ENCODE data around the gene RAD9A.

RAD9A gene

GRCh38 chr11:67356864-67357561, 34.8 kb upstream of the RAD9A start:
- H3K9me3 ChIP-seq (ENCODE audit: low read length): no peaks in the 10 kb centered on the region
- peak overlapping the region; percentile 77 for H3K9ac ChIP-seq (ENCODE audit: low read length)
- peak overlapping the region; percentile 98 for H3K27ac ChIP-seq (ENCODE audit: low read depth, low read length, poor library complexity, severe bottlenecking)
- no peaks in the 10 kb centered on the region for H3K27me3 ChIP-seq (ENCODE audit: insufficient read depth, low read length)
- peak overlapping the region; percentile 91 for H3K4me2 ChIP-seq (ENCODE audit: low read length)
- H3K4me3 ChIP-seq (ENCODE audit: low read depth, low read length, poor library complexity, severe bottlenecking): peak overlapping the region; percentile 47
- no peak overlapping the region for H2AFZ ChIP-seq (ENCODE audit: low read length)
- H3K4me1 ChIP-seq (ENCODE audit: insufficient read depth, low read length, severe bottlenecking): peaks cover 42% of the 10 kb centered on the region
- H3K36me3 ChIP-seq (ENCODE audit: insufficient read depth, low read length): no peaks in the 10 kb centered on the region
- H4K20me1 ChIP-seq (ENCODE audit: insufficient read depth, low read length): no peaks in the 10 kb centered on the region
- H3K9me2 ChIP-seq (ENCODE audit: low read depth, low read length): no peaks in the 10 kb centered on the region
- H3F3A ChIP-seq (ENCODE audit: insufficient read depth, low read length): no peaks in the 10 kb centered on the region
- H3K79me2 ChIP-seq (ENCODE audit: insufficient read depth, low read length): no peaks in the 10 kb centered on the region
- peak; percentile 98 for TF ChIP-seq CTCF (IDR thresholded peaks at IDR 0.05; ENCODE audit: low read length)
- no peak for TF ChIP-seq EZH2 (IDR thresholded peaks at IDR 0.05; ENCODE audit: borderline replicate concordance, low read length)

DNA sequence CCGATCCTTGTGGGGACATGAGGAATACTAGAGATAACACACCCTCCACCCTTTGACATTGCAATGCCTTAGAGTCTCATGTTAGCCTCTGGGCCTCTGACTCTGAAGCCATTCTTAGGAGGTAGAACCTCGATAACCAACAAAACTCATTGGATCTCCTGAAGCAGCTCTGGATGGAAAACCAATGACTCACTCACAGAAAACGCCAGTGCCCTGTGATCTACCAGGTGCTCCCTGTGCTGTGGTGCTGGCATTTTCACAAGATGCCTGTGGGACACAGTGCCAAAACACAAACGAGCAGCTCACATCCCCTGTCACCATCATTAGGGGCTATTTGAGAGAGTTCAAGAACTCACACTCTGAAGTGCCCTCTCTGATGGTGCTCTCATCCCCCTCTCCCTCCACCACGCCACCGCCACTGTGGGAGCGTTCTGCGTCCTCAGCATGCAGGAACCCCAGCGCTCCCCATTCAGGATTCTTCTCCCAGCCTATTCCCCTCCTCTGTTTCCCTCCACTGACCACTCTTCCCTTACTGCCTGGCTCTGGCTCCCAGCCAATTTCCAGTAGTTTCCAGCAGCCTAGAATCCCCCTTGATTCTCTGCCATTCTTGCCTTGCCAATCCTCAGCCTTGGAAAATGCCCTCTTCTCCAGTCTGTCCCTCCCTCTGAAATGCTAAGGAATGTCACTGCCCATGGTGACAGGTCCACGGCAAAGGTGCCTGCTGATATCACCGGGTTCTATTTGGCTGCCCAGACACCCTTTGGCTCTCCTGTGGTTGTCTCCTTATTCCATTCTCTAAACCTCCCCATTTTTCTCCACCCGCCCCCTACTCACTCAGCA, 33.7 kb upstream of the RAD9A start:
- no peak overlapping the region for H3K9ac ChIP-seq (ENCODE audit: low read length)
- no peaks in the 10 kb centered on the region for H3K79me2 ChIP-seq (ENCODE audit: insufficient read depth, low read length)
- H4K20me1 ChIP-seq (ENCODE audit: insufficient read depth, low read length): no peaks in the 10 kb centered on the region
- H3K4me2 ChIP-seq (ENCODE audit: low read length): no peak overlapping the region
- H3K9me2 ChIP-seq (ENCODE audit: low read depth, low read length): no peaks in the 10 kb centered on the region
- H3K4me1 ChIP-seq (ENCODE audit: insufficient read depth, low read length, severe bottlenecking): peaks cover 39% of the 10 kb centered on the region
- peaks cover 7% of the 10 kb centered on the region; the same call in 1 of the 2 replicates for H3K27me3 ChIP-seq (ENCODE audit: insufficient read depth, low read length)
- no peak overlapping the region for H3K27ac ChIP-seq (ENCODE audit: low read depth, low read length, poor library complexity, severe bottlenecking)
- H3K36me3 ChIP-seq (ENCODE audit: insufficient read depth, low read length): no peaks in the 10 kb centered on the region
- no peaks in the 10 kb centered on the region for H3F3A ChIP-seq (ENCODE audit: insufficient read depth, low read length)
- no peak overlapping the region for H2AFZ ChIP-seq (ENCODE audit: low read length)
- no peaks in the 10 kb centered on the region for H3K9me3 ChIP-seq (ENCODE audit: low read length)
- H3K4me3 ChIP-seq (ENCODE audit: low read depth, low read length, poor library complexity, severe bottlenecking): no peak overlapping the region
- no peak for TF ChIP-seq CTCF (IDR thresholded peaks at IDR 0.05; ENCODE audit: low read length)
- TF ChIP-seq EZH2 (IDR thresholded peaks at IDR 0.05; ENCODE audit: borderline replicate concordance, low read length): no peak

DNA sequence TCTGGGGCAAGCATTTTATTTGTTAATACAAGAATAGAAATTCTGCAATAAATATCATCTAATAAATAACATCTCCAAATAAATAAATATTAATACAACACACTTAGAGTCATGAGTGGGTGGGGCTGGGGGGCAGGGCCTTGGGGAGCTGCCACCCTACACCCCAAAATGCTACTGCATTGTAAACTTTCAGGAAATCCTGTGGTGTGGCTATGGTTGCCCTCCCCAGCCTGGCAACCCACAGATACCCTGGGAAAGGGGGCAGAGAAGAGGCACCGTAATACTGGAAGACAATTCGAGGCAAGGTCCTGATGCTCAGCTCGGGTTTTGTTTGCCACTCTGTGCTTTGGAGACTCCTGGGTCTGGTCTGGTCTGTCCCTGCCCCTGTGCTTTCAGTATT, 27.6 kb upstream of the RAD9A start:
- no peaks in the 10 kb centered on the region for H3K36me3 ChIP-seq (ENCODE audit: insufficient read depth, low read length)
- peaks cover 7% of the 10 kb centered on the region; the same call in 1 of the 2 replicates for H3K27me3 ChIP-seq (ENCODE audit: insufficient read depth, low read length)
- H3K4me2 ChIP-seq (ENCODE audit: low read length): no peak overlapping the region
- no peak for TF ChIP-seq CTCF (IDR thresholded peaks at IDR 0.05; ENCODE audit: low read length)
- TF ChIP-seq EZH2 (IDR thresholded peaks at IDR 0.05; ENCODE audit: borderline replicate concordance, low read length): no peak
- no peak overlapping the region for H3K4me3 ChIP-seq (ENCODE audit: low read depth, low read length, poor library complexity, severe bottlenecking)
- H3K4me1 ChIP-seq (ENCODE audit: insufficient read depth, low read length, severe bottlenecking): peaks cover 10% of the 10 kb centered on the region
- H2AFZ ChIP-seq (ENCODE audit: low read length): no peak overlapping the region
- H3K79me2 ChIP-seq (ENCODE audit: insufficient read depth, low read length): no peaks in the 10 kb centered on the region
- H3K9me2 ChIP-seq (ENCODE audit: low read depth, low read length): no peaks in the 10 kb centered on the region
- H3K27ac ChIP-seq (ENCODE audit: low read depth, low read length, poor library complexity, severe bottlenecking): no peak overlapping the region
- no peak overlapping the region for H3K9ac ChIP-seq (ENCODE audit: low read length)
- no peaks in the 10 kb centered on the region for H4K20me1 ChIP-seq (ENCODE audit: insufficient read depth, low read length)
- no peaks in the 10 kb centered on the region for H3F3A ChIP-seq (ENCODE audit: insufficient read depth, low read length)
- no peaks in the 10 kb centered on the region for H3K9me3 ChIP-seq (ENCODE audit: low read length)

Data from OCI-LY1 (cell line).